GM12878 (cell line): ENCODE data around the gene TMEM37. TPM values are rescaled to one million over a fixed set of nuclear protein-coding genes. Genes with fewer than 3 reads are reported as not detected.

ENCODE experiments used
- ATAC-seq: fragments of 200-7000 bp; cut with Tn5 transposase; 3 replicates; pipeline ENCODE4 v1.9.1; 2020; ENCODE audit warnings: mild to moderate bottlenecking, moderate library complexity
- BruUV-seq: library from RNA; stranded (reverse); fragments of 400-500 nt; replicated peaks from 2 replicates; lab custom pipeline; 2021; lab: Mats Ljungman, UMichigan
- CTCF ChIA-PET: fragments of 300-600 bp; sonication (Branson Sonifier 250); formaldehyde crosslinking; extraction: SDS; loops from one replicate; lab custom pipeline; 2021; ENCODE audit warnings: inconsistent platforms; lab: Yijun Ruan, JAX
- POLR2A ChIA-PET: fragments of 350-600 bp; formaldehyde crosslinking; extraction: SDS; loops from one replicate; lab custom pipeline; 2021; ENCODE audit warnings: inconsistent platforms; lab: Charles Lee
- RAD21 ChIA-PET: fragments of 300-600 bp; sonication (Branson Sonifier 250); formaldehyde crosslinking; loops from one replicate; lab custom pipeline; 2023; ENCODE audit warnings: antibody characterized with exemption; ENCODE audit not compliant: unreplicated experiment; lab: Charles Lee
- SMC1A ChIA-PET: fragments of 300-600 bp; sonication (Branson Sonifier 250); formaldehyde crosslinking; loops from one replicate; lab custom pipeline; 2023; ENCODE audit not compliant: unreplicated experiment, uncharacterized antibody; lab: Charles Lee
- DNase-seq: peaks from one replicate; pipeline ENCODE4 v3.0.0-alpha.2; 2011; ENCODE audit warnings: low read depth, low spot score
- FAIRE-seq: peaks from 3 replicates; lab custom pipeline; 2011; peaks lifted over from hg19 to GRCh38; lab: Jason Lieb, UNC
- H2AFZ ChIP-seq: 2 replicates; pipeline ENCODE4 v1.6.0; 2011; ENCODE audit warnings: low read depth, low read length, control low read depth; ENCODE audit not compliant: control insufficient read depth
- H3K27ac ChIP-seq: 2 replicates; pipeline ENCODE4 v1.5.1; 2011; ENCODE audit warnings: control low read depth; ENCODE audit not compliant: control insufficient read depth, insufficient read depth
- H3K27me3 ChIP-seq, 2 experiments: replicated peaks in 1 of 2; 2 replicates each; pipeline versions ENCODE4 v1.6.0 to v1.6.1; 2011; ENCODE audit warnings: low read length in 1 of 2; ENCODE audit not compliant: control insufficient read depth in 2 of 2, insufficient read depth in 2 of 2
- H3K36me3 ChIP-seq, 2 experiments: 2 replicates each; pipeline ENCODE4 v1.5.1; 2011; ENCODE audit warnings: low read length in 1 of 2; ENCODE audit not compliant: control insufficient read depth in 2 of 2, insufficient read depth in 2 of 2
- H3K4me1 ChIP-seq: 2 replicates; pipeline ENCODE4 v1.6.1; 2011; ENCODE audit warnings: mild to moderate bottlenecking, low read length, moderate library complexity, mixed read lengths; ENCODE audit not compliant: control insufficient read depth, insufficient read depth
- H3K4me2 ChIP-seq: 2 replicates; pipeline ENCODE4 v1.6.0; 2011; ENCODE audit warnings: control low read depth; ENCODE audit not compliant: control insufficient read depth, insufficient read depth
- H3K4me3 ChIP-seq: fragments of 200-600 bp; sonication (generic); 2 replicates; pipeline ENCODE4 v1.5.1; 2016
- H3K79me2 ChIP-seq: 2 replicates; pipeline ENCODE4 v1.6.0; 2011; ENCODE audit warnings: low read length; ENCODE audit not compliant: control insufficient read depth, insufficient read depth
- H3K9ac ChIP-seq: 2 replicates; pipeline ENCODE4 v1.8.0; 2011; ENCODE audit warnings: low read length, control low read depth, mixed read lengths; ENCODE audit not compliant: control insufficient read depth, insufficient read depth
- H3K9me3 ChIP-seq: replicated peaks from 3 replicates; pipeline ENCODE4 v1.5.1; 2011; ENCODE audit warnings: mild to moderate bottlenecking, low read length; ENCODE audit not compliant: control insufficient read depth, insufficient read depth
- H4K20me1 ChIP-seq: 2 replicates; pipeline ENCODE4 v1.6.0; 2011; ENCODE audit not compliant: control insufficient read depth, insufficient read depth
- ETV6 ChIP-seq, 2 experiments: fragments of 450-650 bp in 1 of 2; IDR thresholded peaks in 1 of 2; conservative IDR thresholded peaks in 1 of 2; 2 replicates each; pipeline ENCODE4 v1.6.1; 2014; ENCODE audit warnings: antibody characterized with exemption in 1 of 2, borderline replicate concordance in 1 of 2, low read depth in 1 of 2, mild to moderate bottlenecking in 1 of 2, moderate library complexity in 1 of 2
- EZH2 ChIP-seq: IDR thresholded peaks from 2 replicates; pipeline ENCODE4 v1.6.1; 2012; ENCODE audit warnings: low read depth, mild to moderate bottlenecking, control low read depth, inconsistent platforms, low read length, borderline replicate concordance; ENCODE audit not compliant: control insufficient read depth
- HDGF ChIP-seq: fragments of 450-650 bp; IDR thresholded peaks from 2 replicates; pipeline ENCODE4 v1.6.1; 2016; ENCODE audit warnings: antibody characterized with exemption
- HSF1 ChIP-seq: fragments of 150-350 bp; IDR thresholded peaks from 2 replicates; pipeline ENCODE4 v1.6.1; 2014; ENCODE audit warnings: mild to moderate bottlenecking, low read depth, low read length
- IRF4 ChIP-seq: IDR thresholded peaks from 2 replicates; pipeline ENCODE4 v1.6.1; 2011; ENCODE audit warnings: low read depth, low read length
- JUND ChIP-seq: IDR thresholded peaks from 2 replicates; pipeline ENCODE4 v1.6.1; 2012; ENCODE audit warnings: low read depth, mild to moderate bottlenecking, low read length, improper control_type of control experiment, moderate library complexity
- KLF5 ChIP-seq: fragments of 450-650 bp; IDR thresholded peaks from 2 replicates; pipeline ENCODE4 v1.6.1; 2014; ENCODE audit warnings: mild to moderate bottlenecking; ENCODE audit not compliant: partially characterized antibody
- MEF2A ChIP-seq: IDR thresholded peaks from 2 replicates; pipeline ENCODE4 v1.6.1; 2011; ENCODE audit warnings: low read depth, mild to moderate bottlenecking, low read length, moderate library complexity; ENCODE audit not compliant: insufficient read depth
- NFIC ChIP-seq: IDR thresholded peaks from 2 replicates; pipeline ENCODE4 v1.6.1; 2012; ENCODE audit warnings: low read depth, mild to moderate bottlenecking, inconsistent platforms, low read length, moderate library complexity
- PKNOX1 ChIP-seq: fragments of 450-650 bp; IDR thresholded peaks from 2 replicates; pipeline ENCODE4 v1.6.1; 2016; ENCODE audit warnings: mild to moderate bottlenecking
- POLR2A ChIP-seq: IDR thresholded peaks from 2 replicates; pipeline ENCODE4 v1.6.1; 2011; ENCODE audit warnings: low read depth, mild to moderate bottlenecking, low read length
- POLR2AphosphoS5 ChIP-seq: IDR thresholded peaks from 2 replicates; pipeline ENCODE4 v1.6.1; 2011; ENCODE audit warnings: mild to moderate bottlenecking, low read length, inconsistent platforms
- RAD51 ChIP-seq: fragments of 450-650 bp; IDR thresholded peaks from 2 replicates; pipeline ENCODE4 v1.6.1; 2016; ENCODE audit warnings: moderate library complexity, mild to moderate bottlenecking, inconsistent platforms
- RB1 ChIP-seq: fragments of 450-650 bp; formaldehyde crosslinking; IDR thresholded peaks from 2 replicates; pipeline ENCODE4 v1.6.1; 2017; ENCODE audit warnings: mild to moderate bottlenecking, borderline replicate concordance
- RCOR1 ChIP-seq: conservative IDR thresholded peaks from 2 replicates; pipeline ENCODE4 v1.6.1; 2012; ENCODE audit warnings: low read depth, low read length, improper control_type of control experiment
- RELA ChIP-seq: fragments of 450-650 bp; IDR thresholded peaks from 2 replicates; pipeline ENCODE4 v1.8.0; 2014; ENCODE audit warnings: borderline replicate concordance; ENCODE audit not compliant: partially characterized antibody
- RELB ChIP-seq: fragments of 450-650 bp; IDR thresholded peaks from 2 replicates; pipeline ENCODE4 v1.6.1; 2017; ENCODE audit warnings: low read depth, mild to moderate bottlenecking, moderate library complexity
- TARDBP ChIP-seq: IDR thresholded peaks from 2 replicates; pipeline ENCODE4 v1.6.1; 2016; ENCODE audit warnings: borderline replicate concordance
- WGBS: methylation state at CpG from one replicate; pipeline ENCODE4 v1.1.6; 2016; ENCODE audit warnings: low lambda C conversion rate; ENCODE audit not compliant: insufficient replicate concordance, insufficient coverage; ENCODE audit errors: missing lambda C conversion rate; 5-methylcytosine and 5-hydroxymethylcytosine counted together
- in situ Hi-C: fragments of 300-500 bp; cut with MboI; formaldehyde crosslinking; loops from 9 replicates; pipeline ENCODE4 v1.14.3; 2018; ENCODE audit warnings: mixed read lengths
- intact Hi-C: fragments of 100-400 bp; cut with micrococcal nuclease; formaldehyde crosslinking; loops from one replicate; pipeline ENCODE4 v1.14.2; 2022; ENCODE audit not compliant: unreplicated experiment
- polyA plus RNA-seq, 11 experiments: library from polyadenylated mRNA; depleted of rRNA in 4 of 11; unstranded in 6 of 11; stranded (reverse) in 5 of 11; fragments of >200 nt; fragmentation: Nextera tagmentation in 4 of 11; fragmentation: Illumina TruSeq in 1 of 11; extraction: Ambion mirVana in 4 of 11; extraction: Trizol in 1 of 11; gene quantifications; 1 replicate in 1 of 11; 2 replicates in 10 of 11; pipeline versions ENCODE4 v1.2.1 to v1.2.3, GENCODE V29; 2011 to 2016; ENCODE audit warnings: inconsistent platforms in 2 of 11, missing spikeins in 2 of 11, low read depth in 1 of 11
- total RNA-seq, 4 experiments: library from RNA; depleted of rRNA in 3 of 4; stranded (reverse); fragments of >200 nt in 3 of 4; fragmentation: Illumina TruSeq in 1 of 4; extraction: Trizol in 1 of 4; gene quantifications; 2 replicates each; pipeline versions ENCODE4 v1.2.1 to v1.2.3, GENCODE V29; 2013 to 2021

Gene TMEM37
- total and polyA plus RNA-seq, 10 of the 15 experiments (the other 5 are each of a cell fraction or from before 2014, with no cell fraction given): 0.07 to 0.67 (median 0.24) TPM; not detected in 3

- RAD21 ChIA-PET: interaction anchor here (1.2 kb wide), 1 partner anchor 10 kb away, joined by 3 read pairs; no protein-coding TSS in a partner anchor
These were observed 11.7 kb upstream of the TMEM37 start for GRCh38 chr2:119419803-119420508.

More at GRCh38 chr2:119419803-119420508, 11.7 kb upstream of the TMEM37 start:
- peaks cover 3% of the 10 kb centered on the region; the same call in 2 of the 3 replicates for H3K9me3 ChIP-seq
- no peaks in the 10 kb centered on the region for H3K36me3 ChIP-seq
- FAIRE-seq (no peak), DNase-seq (no peak), ATAC-seq (no peak)
- H2AFZ ChIP-seq: no peak overlapping the region
- ChIA-PET POLR2A (no interaction called here), SMC1A (interaction anchor here (1.0 to 1.1 kb wide), 3 partner anchors 9 to 26 kb away, joined by 3 to 4 read pairs (median 3); no protein-coding TSS in a partner anchor), CTCF (interaction anchor here (0.7 to 1.6 kb wide), 4 partner anchors 11 to 66 kb away, joined by 3 to 5 read pairs (median 4); no protein-coding TSS in a partner anchor)
- H3K4me1 ChIP-seq: no peaks in the 10 kb centered on the region
- TF ChIP-seq JUND (no peak), MEF2A (no peak), POLR2A (no peak), PKNOX1 (no peak), RB1 (no peak), EZH2 (no peak), NFIC (no peak), RAD51 (no peak), HSF1 (no peak), KLF5 (no peak), RCOR1 (no peak), RELA (no peak), RELB (no peak), ETV6 (conservative IDR thresholded peaks at IDR 0.05 in 1 of 2, IDR thresholded peaks at IDR 0.05 in 1 of 2; ENCODE audit: borderline replicate concordance in 1 of 2, low read depth in 1 of 2) (no peak), TARDBP (no peak), IRF4 (no peak), POLR2AphosphoS5 (no peak), HDGF (no peak)
- H3K4me2 ChIP-seq: no peak overlapping the region
- H3K27me3 ChIP-seq: 0 out of 4 replicates have a peak, but pooled peaks cover 0 to 2% of the 10 kb centered on the region in 2 experiments
- H3K79me2 ChIP-seq: no peaks in the 10 kb centered on the region
- H3K4me3 ChIP-seq: no peak overlapping the region
- intact Hi-C loops (no loop called here), in situ Hi-C loops (no loop called here)
- no TSS peak for BruUV-seq
- WGBS: 47% methylated on average over 1 of the region's 1 CpG
- no peak overlapping the region for H3K9ac ChIP-seq
- no peaks in the 10 kb centered on the region for H4K20me1 ChIP-seq
- H3K27ac ChIP-seq: no peak overlapping the region
